Astrocyte of the cerebellum (primary cell): ENCODE data around the gene STX7.

Source experiments
- DNase-seq: peaks from one replicate; pipeline ENCODE4 v3.0.0-alpha.2; 2011; ENCODE audit warnings: low read depth
- H3K4me3 ChIP-seq: 2 replicates; pipeline ENCODE4 v1.5.1; 2011; ENCODE audit warnings: mild to moderate bottlenecking, low read depth, low read length, moderate library complexity
- CTCF ChIP-seq: IDR thresholded peaks from 2 replicates; pipeline ENCODE4 v1.5.1; 2012; ENCODE audit warnings: low read length, low read depth, moderate library complexity, mild to moderate bottlenecking; ENCODE audit errors: missing control alignments
- in situ Hi-C: cut with HindIII; loops from 2 replicates; pipeline ENCODE4 v1.10.0; 2017; ENCODE audit warnings: low sequenced_read_pairs

STX7 gene

GRCh38 chr6:132404330-132404729 is 108.6 kb downstream of the STX7 start:
- TF ChIP-seq CTCF: no peak
- no peak for DNase-seq
- H3K4me3 ChIP-seq: no peak overlapping the region
- in situ Hi-C loops: no loop called here

- H3K4me3 ChIP-seq: peak overlapping the region; percentile 65
- DNase-seq: no peak
- no peak for TF ChIP-seq CTCF
- in situ Hi-C loops: no loop called here
These were observed 111.2 kb downstream of the STX7 start for GRCh38 chr6:132401618-132402285.

- in situ Hi-C loops: no loop called here
- DNase-seq: no peak
- no peak for TF ChIP-seq CTCF
- peak within 1 kb of the TSS; percentile 65 for H3K4me3 ChIP-seq
These were observed 111.9 kb downstream of the STX7 start, which contains the start of gene MOXD1 for GRCh38 chr6:132400883-132401617. Gene MOXD1, minus strand, starts transcription at chr6:132401475. Its CDS starts 49 bp downstream, at chr6:132401426.

GRCh38 chr6:132400555-132400882 is 112.4 kb downstream of the STX7 start:
- in situ Hi-C loops: no loop called here
- TF ChIP-seq CTCF: no peak
- no peak for DNase-seq
- H3K4me3 ChIP-seq: peak overlapping the region; percentile 65

GRCh38 chr6:132399376-132400074 is 113.4 kb downstream of the STX7 start:
- peak; percentile 31 for DNase-seq
- in situ Hi-C loops: no loop called here
- no peak overlapping the region for H3K4me3 ChIP-seq
- no peak for TF ChIP-seq CTCF
